ENCODE measurements around the gene FHOD3.

DNA sequence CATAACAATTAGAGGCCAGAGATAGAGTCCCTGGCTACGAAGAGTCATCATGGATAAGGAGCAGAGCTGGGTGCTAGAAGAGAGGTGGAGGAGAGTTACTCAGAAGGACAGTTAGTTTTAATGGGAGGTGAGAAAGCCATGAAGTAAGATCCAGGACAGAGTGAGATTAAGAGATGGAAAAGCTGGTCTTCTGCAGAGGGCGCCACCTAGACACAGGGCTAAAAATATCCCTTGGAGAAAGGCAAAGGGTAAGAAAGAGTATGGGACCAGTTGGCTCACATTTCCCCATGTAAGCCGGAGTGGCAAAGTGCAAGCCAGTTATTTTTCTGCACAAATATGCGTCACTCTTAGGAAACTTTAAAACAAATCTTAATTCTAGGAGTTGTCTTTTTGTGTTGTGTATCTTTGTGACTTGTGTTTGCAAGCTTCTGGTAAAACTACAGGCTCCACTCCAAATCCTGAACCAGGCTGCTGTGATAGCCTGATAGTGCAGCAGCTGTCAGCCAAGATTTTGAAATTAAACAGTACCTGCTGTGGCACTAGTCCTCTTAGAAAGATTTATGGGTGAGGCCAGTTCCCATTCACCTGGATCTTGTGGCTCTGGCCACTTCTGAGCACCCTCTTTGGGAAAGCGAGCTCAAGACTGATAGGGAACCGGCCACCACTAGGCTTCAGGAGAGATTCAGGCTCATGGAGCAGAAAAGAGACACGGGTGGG, 327.1 kb downstream of the FHOD3 start:
- TF ChIP-seq REST (IDR thresholded peaks at IDR 0.05; ENCODE audit: low read depth) (no peak), YY1 (IDR thresholded peaks at IDR 0.05; ENCODE audit: low read depth) (no peak), CEBPB (IDR thresholded peaks at IDR 0.05) (no peak), TAF1 (IDR thresholded peaks at IDR 0.05; ENCODE audit: low read depth) (no peak), CREB1 (IDR thresholded peaks at IDR 0.05; ENCODE audit: low read depth) (no peak), USF1 (IDR thresholded peaks at IDR 0.05) (no peak), EGR1 (IDR thresholded peaks at IDR 0.05) (no peak), EP300 (IDR thresholded peaks at IDR 0.05; ENCODE audit: borderline replicate concordance) (no peak), RAD21 (IDR thresholded peaks at IDR 0.05; ENCODE audit: low read depth) (no peak), MAX (IDR thresholded peaks at IDR 0.05) (no peak), TCF12 (IDR thresholded peaks at IDR 0.05; ENCODE audit: low read depth) (no peak), FOXM1 (IDR thresholded peaks at IDR 0.05; ENCODE audit: borderline replicate concordance, low read depth) (no peak)

All from Ishikawa (cell line).